T47D (cell line): ENCODE data around the gene PXN.

Source experiments
- DNase-seq, 2 experiments: peaks; one replicate each; pipeline versions ENCODE4 v3.0.0 to v3.0.0-alpha.2; 2011 to 2012; ENCODE audit warnings: low read depth in 1 of 2, low spot score in 1 of 2
- JUND ChIP-seq: IDR thresholded peaks from 2 replicates; pipeline ENCODE4 v1.6.1; 2012; ENCODE audit warnings: low read depth
- in situ Hi-C: cut with HindIII; loops from 2 replicates; pipeline ENCODE4 v1.10.0; 2016; ENCODE audit warnings: low sequenced_read_pairs, low pct_unique_long_range_greater_than_20kb

The PXN gene

DNA sequence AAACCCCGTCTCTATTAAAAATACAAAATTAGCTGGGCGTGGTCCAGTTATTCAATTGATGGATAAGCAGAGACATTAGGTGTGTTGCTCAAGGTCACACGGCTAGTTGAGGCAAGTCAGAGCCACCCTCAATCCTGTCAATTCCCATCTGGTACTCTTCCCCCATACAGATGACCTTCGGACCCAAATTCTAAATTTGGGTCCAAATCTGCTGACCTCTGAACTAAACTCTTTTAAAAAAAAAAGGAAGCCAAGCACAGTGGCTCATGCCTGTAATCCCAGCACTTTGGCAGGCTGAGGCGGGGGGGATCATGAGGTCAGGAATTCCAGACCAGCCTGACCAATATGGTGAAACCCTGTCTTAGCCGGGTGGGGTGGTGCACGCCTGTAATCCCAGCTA is 94.9 kb downstream of the PXN start:
- TF ChIP-seq JUND: no peak
- DNase-seq: no peak
- in situ Hi-C loops: no loop called here

- TF ChIP-seq JUND: no peak
- DNase-seq: no peak
- in situ Hi-C loops: no loop called here
Observed at GRCh38 chr12:120169946-120170345, 95.6 kb downstream of the PXN start.

GRCh38 chr12:120168337-120168736 is 97.2 kb downstream of the PXN start:
- no peak for TF ChIP-seq JUND
- DNase-seq: no peak
- in situ Hi-C loops: no loop called here

DNA sequence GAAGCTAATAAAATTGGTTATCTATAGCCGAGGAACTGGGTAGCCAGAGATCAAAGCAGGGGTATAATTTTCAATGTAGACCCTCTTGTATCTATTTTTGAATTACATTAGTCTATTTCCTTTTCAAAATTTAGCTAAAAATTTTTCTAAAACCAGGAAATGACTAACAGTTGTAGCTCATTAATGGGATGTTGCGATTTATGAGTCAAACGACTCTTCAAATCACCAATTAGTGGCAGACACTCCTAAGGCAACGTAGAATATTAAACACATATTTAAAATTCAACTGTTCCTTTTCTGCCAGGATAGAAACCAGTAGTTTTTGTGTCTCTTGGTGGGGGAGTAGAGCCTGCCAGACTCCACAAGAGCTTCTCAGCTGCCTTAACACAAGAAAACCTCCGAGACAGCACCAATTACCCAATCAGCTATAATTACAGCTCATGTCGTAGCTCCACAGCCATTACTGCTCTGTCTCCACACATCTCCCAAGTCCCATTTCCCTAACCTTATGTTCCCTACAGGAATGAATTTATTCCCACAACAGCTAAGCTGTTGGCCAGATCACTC is 97.9 kb downstream of the PXN start:
- TF ChIP-seq JUND: no peak
- DNase-seq: no peak
- in situ Hi-C loops: no loop called here

DNA sequence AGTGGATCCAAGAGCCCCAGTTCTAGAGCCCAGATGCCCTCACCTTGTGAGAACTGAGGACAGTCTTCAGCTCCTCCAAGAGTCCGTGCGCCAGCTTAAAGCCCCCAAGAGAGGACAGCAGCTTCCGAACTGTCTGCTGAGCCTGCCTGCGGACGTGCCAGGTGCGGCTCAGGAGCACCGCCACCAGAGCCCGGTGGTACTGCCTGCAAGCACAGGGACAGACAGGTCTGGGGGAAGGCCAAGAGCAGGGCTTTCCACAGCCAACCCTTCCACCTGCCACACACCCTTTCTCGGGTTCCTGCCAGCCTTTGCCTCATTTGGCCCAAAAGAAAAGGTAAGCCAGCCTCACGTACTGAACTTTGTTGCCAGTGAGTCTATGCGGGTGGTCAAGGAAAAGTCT is 101.2 kb downstream of the PXN start:
- no peak for TF ChIP-seq JUND
- DNase-seq: no peak
- in situ Hi-C loops: no loop called here

DNA sequence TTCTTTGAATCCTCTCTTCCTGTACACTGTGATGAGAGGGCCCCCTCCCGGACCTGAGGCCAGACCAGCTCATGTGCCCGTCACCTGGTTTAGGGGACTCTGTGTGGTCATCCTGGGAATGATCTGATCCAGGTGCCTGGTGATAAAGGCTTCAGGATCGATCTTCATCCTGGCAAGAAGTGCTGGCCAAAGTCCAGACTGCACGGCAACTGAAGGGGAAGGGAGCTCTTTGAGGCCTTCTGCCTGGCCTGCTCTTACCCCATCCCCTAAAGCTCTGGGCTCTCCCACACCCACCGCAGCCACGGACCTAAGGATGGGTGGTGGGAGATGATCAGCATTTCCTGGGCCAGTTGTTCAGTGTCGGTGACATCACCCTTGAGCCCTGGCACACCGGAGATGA is 102.8 kb downstream of the PXN start:
- no peak for TF ChIP-seq JUND
- no peak for DNase-seq
- in situ Hi-C loops: no loop called here

GRCh38 chr12:120161852-120162251 is 103.7 kb downstream of the PXN start:
- TF ChIP-seq JUND: no peak
- in situ Hi-C loops: no loop called here
- DNase-seq: no peak
